ENCODE results near the gene ZNF679.
A peak's percentile ranks its signal among the peaks of the same experiment; 100 is the strongest.
"Not testable (repeated sequence)": the region's sequence is repeated elsewhere in the genome, so short reads cannot be mapped to it uniquely, and the experiment has no call there.

The ZNF679 gene

DNA sequence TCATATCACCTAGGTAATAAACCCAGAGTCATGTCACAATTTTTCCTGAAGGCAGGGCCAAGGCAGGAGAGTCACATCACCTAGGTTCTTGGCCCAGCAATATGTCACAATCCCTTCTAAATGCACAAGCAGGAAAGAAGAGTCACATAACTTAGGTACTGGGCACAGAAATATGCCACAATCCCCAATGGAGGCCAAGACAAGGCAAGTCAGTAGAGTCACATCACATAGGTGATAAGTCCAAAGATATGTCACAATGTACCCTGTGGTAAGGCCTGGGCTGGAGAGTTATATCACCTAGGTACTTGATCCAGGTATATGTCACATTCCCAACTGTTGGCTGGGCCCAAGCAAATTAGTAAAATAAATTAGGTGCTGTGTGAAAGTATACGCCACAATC, at the start of gene ZNF679:
ZNF679 (plus strand) TSS at position 301 of the 400 bp plus-strand sequence. CDS start 20,644 bp downstream, outside the sequence.
- not testable (repeated sequence) for DNase-seq

DNA sequence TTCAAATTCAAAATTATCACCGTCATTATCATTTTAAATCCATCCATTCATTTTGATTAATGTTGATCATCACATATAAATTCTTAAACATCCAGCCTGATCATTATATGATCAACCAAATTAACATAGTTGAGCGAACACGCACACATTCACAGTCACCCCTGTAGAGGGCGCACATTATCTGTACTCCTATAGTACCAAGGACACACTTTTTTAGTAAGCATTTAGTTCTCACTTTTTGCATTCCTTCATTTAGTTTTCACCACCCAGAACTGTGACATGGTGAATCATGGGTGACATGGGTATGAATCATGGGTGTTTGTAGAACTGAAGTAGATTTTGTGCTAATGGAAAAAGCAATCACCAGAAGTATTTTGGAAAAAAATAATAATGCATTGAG, 47.3 kb upstream of the ZNF679 start:
- no peak for DNase-seq

DNA sequence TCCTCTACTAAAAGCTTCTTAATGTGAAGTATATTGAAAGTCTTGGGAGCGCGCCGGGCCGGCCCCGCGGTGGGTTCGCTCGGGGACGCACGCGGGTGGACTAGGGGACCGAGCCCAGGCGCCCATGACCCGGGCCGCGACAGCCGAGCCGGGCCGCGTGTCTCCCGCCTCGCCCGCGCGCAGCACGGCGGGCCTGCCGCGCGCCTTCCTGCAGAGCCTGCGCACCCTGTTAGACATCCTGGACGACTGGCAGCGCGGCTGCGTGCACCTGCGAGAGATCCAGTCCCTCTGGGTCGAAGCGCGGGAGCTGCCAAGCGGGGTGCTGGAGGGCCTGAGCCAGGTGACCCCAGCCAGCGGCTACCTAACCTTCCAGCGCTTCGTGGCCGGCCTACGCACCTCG, 46.7 kb upstream of the ZNF679 start:
- DNase-seq = no peak

DNA sequence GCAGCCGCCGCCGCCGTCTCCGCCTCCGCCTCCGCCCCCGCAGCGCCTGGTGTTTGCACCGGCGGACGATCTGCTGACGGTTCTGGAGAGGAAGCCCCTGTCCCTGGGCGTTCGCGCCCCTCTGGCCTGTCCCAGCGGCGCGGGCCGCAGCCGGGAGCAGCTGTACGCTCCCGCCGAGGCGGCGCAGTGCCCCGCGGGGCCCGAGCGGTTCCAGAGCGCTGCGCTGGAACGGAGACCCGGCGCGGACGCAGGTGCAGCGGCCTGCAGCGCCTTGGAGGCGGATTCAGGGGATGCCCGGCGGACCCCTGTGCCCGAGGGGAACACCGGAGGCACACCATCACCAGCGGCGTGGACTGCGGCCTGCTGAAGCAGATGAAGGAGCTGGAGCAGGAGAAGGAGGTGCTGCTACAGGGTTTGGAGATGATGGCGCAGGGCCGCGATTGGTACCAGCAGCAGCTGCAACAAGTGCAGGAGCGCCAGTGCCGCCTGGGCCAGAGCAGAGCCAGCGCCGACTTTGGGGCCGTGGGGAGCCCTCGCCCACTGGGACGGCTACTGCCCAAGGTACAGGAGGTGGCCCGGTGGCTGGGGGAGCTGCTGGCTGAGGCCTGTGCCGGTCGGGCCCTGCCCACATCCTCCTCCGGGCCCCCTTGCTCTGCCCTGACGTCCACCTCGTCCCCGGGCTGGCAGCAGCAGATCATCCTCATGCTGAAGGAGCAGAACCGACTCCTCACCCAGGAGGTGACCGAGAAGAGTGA, 46.1 kb upstream of the ZNF679 start:
- no peak for DNase-seq

DNA sequence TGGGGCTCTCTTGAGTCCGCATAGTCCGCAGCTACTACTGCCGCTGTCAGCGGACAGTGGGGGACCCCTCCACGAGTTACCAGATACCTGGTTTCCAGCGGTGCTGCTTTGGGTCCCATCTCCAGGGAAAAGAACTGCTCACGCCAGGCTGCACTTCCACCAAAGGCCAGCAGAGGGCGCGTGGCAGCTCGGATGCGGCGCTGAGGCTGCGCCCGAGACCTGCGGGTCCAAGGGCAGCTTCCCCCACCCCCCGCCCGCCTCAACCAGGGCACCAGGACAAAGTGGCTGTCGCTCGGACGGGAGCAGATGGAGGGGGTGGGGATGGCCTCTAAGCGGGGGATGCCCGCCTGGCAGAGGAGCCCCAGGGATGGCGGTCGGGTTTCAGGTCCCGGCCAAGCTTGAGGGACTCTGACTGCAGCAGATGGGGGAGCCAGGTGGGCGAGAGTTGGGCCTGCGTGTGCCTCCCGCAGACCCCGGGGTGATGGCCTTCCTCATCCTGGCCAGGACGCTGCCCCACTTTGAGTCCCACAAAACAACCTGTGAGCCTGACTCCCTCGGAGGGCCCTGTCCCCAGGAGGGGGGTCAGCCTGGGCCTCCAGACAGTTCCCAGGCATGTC, 45.0 kb upstream of the ZNF679 start:
- peak; percentile 3 for DNase-seq

DNA sequence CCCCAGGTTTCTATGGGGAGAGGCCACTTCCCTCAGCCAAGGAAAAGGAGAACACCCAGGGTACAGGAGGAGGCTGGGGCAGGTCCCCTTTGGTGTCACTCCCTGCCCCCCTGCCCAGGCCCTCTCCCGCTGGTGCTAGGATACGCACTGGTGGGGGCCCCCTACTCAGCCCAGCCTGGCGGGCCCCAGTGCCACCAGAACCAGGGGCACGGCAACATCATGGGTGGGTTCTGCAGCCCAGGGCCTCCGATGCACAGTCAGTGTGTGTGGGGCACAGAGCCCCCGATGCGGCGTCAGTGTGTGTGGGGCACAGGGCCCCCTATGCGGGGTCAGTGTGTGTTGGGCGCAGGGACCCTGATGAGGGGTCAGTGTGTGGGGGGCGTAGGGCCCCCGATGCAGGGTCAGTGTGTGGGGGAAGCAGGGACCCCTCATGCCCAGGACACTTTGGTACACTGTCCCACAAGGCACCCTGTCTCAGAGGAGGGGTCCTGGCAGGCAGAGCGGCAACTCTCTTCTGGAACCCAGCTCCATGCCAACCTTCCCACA, 44.4 kb upstream of the ZNF679 start:
- no peak for DNase-seq

DNA sequence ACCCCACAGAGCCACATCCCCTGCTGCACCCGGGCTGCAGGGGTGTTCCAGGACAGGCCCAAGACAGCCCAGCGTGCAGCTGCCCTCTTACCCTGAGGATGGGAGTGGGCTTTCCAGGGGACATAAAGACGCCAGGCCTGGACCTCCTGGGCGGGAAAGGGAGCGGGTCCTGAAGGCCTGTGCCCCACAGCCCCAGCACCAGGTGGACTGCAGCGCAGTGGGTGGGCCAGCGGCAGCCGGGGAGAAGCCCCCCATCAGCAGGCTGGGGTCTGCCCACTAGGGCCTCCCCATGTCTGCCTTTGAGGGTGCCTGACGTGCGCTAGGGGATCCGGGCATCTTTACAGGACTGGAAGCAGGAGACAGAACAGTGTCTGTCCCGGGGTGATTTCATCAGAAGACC, 43.9 kb upstream of the ZNF679 start:
- DNase-seq = no peak

DNA sequence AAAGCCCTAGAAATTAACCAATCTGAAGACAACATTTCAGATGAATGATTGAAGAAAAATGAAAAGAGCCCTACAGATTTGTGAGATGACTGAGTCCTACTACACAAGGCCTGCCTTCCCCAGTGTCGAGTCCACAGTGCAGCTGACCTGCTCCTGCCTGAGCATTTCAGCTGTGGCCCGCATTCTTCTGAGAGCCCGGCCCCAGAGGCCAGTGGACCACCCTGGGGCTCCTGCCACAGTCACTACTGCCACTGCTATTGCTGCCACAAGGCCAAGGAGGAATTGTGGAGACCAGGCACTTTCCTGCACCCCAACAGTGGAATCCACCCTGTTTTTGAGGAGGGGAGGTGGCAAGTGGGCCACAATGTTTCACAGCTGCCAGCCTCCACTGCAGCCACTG, 40.9 kb upstream of the ZNF679 start:
- DNase-seq = no peak

DNA sequence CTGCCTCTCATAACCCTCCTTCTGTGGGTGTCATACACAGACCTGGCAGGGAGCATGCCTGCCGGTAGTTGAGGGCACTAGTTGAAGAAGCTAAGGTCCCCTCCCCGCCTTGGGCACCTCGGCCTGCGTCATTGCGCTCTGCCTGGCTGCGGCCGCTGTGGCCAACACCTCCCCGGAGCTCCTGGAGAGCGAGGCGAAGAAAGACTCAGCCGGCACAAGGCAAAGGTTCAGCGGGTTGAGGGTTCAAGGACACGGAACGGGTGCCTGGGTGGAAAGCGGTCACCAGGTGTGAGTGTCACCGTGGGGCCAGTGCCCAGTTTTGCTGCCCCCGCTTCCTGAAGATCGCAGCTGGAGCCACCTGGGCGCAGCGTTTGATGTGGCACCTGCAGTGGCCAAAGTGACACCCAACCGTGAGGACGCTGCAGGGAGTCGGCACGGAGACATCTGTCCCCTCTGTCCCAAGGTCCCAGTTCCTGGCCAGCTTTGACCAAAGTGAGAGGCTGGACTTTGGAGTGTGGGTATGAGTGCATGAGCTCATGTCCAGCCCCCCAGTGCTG, 36.0 kb upstream of the ZNF679 start:
- no peak for DNase-seq

DNA sequence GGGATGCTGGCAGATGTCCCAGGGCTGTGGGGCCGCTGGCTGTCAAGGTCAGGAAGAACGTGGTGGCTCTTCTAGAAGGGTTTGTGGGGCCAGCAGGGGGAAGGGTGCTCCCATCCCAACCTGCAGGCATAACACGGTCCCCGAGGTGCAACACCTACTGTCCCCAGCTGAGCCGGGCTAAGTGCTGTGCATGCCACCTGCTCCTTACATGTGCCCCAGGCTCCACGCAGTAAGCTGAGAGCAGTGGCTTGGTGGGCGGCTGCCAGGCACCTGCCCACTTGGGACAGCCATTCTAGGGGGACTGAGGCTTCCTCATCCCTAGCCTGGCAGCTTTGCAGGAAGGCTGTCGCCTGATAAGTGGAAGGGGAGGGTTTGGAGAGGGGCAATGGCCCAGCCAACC, 35.5 kb upstream of the ZNF679 start:
- no peak for DNase-seq

DNA sequence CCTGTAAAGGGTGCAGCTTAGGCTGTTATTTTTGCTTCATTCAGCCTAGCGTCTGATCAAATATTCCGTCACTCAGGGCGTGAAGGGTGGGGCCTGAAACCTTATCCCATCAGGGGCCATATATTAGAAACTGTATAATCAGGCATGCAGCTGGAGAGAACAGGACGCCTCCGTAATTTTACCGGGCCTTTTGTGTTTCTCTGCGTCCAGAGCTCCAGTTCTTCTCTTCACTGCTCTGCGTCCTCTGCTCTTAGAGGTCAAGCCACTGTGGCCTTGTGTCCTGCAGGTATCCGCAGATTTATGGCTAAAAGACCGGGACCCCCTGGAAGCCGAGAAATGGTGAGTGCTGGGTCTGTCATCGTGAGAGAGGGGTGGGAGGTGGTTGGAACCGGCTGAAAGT, 21.4 kb upstream of the ZNF679 start, which contains the start of gene ZNF735:
ZNF735 (plus strand) TSS at position 301 of the 400 bp plus-strand sequence; CDS start at position 301, 0 bp downstream.
- no peak for DNase-seq

DNA sequence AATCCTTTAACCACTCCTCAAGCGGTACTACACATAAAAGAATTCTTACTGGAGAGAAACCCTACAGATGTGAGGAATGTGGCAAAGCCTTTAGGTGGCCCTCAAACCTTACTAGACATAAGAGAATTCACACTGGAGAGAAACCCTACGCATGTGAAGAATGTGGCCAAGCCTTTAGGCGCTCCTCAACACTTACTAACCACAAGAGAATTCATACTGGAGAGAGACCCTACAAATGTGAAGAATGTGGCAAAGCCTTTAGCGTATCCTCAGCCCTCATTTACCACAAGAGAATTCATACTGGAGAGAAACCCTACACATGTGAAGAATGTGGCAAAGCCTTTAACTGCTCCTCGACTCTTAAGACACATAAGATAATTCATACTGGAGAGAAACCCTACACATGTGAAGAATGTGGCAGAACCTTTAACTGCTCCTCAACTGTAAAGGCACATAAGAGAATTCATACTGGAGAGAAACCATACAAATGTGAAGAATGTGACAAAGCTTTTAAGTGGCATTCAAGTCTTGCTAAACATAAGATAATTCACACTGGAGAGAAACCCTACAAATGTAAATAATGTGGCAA, 8.5 kb upstream of the ZNF679 start:
- not testable (repeated sequence) for DNase-seq

DNA sequence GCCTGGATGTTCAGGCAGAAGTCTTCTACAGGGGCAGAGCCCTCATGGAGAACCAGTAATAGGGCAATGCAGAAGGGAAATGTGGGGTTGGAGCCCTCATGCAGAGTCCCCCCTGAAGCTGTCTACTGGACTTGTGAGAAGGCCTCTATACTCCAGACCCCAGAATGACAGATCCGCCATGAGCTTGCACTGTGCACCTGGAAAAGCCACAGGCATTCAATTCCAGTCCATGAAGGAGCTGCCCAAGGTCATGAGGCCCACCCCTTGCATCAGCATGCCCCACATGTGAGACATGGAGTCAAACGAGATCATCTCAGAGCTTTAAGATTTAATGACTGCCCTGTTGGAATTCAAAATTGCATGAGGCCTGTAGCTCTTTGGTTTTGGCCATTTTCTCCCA, 4.9 kb upstream of the ZNF679 start:
- DNase-seq = no peak

DNA sequence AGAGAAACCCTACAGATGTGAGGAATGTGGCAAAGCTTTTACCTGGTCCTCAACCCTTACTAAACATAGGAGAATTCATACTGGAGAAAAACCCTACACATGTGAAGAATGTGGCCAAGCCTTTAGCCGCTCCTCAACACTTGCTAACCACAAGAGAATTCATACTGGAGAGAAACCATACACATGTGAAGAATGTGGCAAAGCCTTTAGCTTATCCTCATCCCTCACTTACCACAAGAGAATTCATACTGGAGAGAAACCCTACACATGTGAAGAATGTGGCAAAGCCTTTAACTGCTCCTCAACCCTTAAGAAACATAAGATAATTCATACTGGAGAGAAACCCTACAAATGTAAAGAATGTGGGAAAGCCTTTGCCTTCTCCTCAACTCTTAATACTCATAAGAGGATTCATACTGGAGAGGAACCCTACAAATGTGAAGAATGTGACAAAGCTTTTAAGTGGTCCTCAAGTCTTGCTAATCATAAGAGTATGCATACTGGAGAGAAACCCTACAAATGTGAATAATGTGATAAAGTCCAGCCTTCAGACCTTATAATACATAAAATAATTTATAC, 38.2 kb downstream of the ZNF679 start:
- no peak for DNase-seq

DNA sequence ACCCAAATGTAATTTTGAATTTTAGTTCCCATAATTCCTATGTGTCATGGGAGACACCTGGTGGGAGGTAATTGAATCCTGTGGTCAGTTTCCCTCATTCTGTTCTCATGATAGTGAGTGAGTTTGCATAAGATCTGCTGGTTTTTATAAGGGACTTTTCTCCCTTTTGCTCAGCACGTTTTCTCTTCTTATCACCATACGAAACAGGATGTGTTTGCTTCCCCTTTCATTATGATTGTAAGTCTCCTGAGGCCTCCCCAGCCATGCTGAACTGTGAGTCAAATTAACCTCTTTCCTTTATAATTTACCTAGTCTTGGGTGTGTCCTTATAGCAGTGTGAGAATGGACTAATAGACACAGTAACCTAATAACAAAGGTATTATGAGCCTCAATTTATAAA, 49.4 kb downstream of the ZNF679 start:
- no peak for DNase-seq

DNA sequence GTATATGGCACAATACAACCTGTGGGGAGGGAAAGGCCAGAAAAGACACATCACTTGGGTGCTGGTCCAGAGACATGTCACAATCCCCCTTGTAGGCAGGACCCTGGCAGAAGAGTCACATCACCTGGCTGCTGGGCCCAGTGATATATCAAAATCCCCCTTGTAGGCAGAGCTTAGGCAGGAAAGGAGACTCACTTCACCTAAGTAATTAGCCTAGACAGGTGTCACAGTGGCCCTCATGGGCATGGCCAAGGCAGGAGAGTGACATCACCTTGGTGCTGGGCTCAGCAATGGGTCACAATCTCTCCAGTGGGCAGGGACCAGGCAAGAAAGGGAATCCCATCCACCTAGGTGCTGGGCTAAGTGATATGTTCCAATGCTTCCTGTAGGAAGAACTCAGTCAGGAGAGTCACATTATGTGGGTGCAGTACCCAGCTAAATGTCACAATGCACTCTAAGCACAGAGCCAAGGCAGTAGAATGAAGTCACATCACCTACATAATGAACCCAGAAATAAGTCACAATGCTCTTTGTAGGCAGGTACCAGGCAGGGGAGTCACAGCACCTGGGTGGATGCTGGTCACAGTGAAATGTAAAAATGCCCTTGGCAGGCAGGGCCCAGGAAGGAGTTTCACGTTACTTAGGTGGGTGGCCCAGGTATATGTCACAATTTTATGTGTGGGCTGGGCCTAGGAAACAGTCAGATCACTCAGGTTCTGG, 66.6 kb downstream of the ZNF679 start:
- no peak for DNase-seq

DNA sequence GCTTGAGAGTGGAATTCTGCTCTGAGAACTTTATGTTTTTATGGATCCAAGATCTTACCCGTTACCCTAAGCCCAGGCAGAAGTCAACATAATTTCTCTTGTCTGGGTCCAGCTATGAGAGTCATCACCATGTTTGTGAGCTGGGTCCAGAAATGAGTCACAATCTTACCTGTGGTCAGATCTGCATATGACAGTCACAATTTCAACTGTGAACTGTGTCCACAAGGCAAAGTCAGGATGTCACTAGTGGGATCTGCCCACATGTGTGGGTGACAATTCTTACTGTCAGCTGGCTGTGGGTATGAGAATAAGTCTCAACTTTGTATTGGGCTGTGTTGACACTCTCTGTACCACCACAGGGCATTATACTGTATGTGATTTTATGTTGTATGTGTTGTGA, 69.1 kb downstream of the ZNF679 start:
- not testable (repeated sequence) for DNase-seq

DNA sequence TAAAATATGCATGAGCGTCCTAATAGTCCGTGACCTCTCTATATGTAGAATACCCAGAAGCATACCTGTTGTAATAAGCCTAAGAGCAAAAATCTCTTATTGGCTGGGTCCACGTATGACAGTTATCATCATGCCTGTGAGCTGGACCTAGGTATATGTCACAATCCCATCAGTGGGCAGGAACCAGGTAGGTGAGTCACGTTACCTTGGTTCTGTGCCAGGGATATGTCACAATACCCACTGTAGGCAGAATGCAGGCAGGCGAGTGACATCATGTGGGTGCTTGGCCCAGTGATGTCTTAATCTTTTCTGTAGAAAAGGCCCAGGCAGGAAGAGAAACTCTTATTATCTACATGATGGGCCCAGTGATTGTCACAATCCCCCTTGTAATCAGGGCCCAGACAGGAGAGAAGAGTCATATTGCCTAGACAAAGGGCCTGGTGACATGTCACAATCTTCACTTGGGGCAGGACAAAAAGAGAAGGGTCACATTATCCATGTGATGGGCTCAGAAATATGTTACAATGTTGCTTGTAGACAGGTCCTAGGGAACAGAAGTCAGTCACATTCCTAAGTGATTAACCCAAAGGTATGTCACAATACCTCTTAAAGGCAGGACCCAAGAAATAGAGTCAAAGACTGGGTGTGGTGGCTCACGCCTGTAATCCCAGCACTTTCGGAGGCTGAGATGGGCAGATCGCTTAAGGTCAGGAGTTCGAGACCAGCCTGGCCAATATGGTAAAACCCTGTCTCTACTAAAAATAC, 72.5 kb downstream of the ZNF679 start:
- DNase-seq = no peak

DNA sequence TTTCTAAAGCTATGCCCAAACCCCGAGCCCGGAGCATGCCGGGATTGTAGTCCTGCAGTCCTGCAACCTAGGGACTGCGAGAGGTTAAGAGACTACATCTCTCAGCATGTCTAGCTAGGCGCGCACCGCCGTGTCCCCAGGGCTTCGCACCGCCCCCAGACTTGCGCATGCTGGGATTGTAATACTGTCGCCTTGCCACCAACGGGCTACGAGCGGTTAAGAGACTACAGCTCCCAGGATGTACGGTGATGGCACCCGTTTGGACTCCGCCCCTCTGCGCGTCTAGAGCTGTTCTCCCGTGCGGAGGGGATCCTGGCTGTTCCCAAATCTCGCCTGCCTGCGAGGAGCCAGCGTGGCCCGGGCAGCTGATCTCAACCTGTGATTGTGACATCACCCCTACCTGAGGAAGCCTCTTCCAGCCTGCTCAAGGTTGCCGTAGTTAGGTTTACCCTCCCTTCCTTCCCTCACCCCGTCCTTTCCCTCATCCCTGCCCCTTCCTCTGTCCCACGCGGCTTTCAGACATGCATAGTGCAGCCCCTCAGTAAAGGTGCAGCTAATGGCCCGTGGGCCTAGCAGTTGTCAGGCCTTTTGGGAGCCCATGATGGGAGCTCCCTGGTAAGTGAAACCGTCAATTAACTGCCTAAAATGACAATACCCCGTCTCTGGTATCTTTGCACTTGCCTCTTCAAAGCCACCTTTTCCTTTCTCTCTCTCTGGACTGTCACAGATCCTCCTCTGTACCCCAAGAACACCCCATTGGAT, 79.2 kb downstream of the ZNF679 start:
- DNase-seq = peak; percentile 95

DNA sequence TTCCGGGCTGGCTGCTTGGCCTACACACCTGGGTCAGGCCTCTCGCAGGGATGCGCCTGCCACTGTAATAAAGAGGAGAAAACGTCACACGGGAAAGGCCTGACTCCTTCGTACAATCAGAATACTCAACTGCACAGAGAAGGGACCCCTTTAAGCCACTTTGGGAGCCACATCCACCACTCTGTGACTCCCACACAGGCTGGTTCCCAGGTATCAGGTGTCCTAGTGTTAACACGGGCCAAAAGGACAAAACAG, 79.7 kb downstream of the ZNF679 start:
- DNase-seq = no peak

DNA sequence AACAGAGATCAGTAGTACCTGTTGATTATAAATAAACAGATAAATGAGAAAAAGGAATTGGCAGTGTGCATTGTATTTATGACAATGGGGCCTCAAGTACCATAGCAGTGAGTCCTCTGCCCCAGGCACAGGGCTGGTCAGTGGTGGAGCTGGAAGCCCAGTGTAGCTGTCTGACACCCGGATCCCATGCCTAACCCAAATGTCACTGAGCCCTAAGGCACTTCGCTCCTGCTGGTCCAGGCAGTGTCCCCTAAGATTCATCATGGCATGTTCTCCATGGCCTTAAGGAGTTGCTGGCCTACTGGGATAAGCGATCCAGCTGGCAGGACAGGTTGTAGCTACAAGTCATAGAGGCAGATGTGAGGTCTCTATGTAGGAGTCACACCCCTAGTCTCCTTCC, 82.2 kb downstream of the ZNF679 start:
- DNase-seq = no peak
